Epithelial cell of prostate (primary cell): ENCODE measurements around the gene DNMT1.

Experiments used
- DNase-seq: peaks from one replicate; pipeline ENCODE4 v3.0.0-alpha.2; 2011; ENCODE audit warnings: low read depth, low spot score
- H3K27ac ChIP-seq: fragments of 450-650 bp; 2 replicates; pipeline ENCODE4 v1.5.1; 2017; ENCODE audit warnings: mild to moderate bottlenecking

DNMT1 gene

DNA sequence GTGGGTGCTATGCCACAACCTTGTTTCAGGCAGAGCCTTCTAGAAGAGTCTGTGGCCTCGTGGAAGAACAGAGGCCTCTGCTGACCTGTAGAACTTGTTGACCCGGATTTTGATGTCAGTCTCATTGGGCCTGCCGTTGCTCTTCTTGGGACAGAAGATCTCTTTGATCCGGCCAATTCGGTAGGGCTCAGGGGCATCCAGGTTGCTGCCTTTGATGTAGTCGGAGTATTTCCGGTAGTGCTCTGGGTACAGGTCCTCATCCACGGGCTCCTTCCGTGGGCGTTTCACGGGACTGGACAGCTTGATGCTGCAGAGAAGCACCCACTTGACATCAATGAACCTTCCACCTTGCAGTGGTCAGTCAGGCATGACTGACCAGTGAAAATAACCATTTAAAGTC lies 51.1 kb downstream of the DNMT1 start:
- no peak overlapping the region for H3K27ac ChIP-seq
- no peak for DNase-seq

DNA sequence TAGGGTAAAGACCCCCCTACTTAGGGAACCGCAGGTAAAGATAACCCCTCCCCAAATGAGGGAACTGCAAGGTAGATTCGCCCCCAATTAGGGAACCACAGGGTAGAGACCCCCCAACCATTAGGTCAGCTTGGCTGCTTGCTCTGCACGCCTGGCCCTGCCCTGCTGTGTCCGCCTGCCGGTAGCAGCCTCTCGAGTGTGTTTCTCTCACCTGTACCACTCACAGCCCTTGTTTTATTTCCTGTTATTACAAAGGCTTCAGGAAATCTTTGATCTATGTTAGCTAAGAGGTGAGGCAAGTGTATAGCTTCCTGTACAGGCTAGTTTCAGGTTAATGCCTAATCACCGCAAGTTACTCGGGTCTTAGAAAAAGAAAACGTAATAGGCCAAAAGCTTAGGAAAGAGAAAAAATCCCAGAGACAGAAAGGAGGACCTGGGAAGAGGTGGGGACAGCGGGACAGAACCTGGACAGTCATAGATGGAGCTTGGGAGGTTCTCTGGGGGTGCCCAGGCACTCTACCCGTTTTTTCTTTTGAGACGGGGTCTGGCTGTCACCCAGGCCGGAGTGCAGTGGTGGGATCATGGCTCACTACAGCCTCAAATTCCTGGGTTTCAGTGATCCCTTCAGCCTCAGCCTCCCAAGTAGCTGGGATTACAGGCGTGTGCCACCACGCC lies 51.9 kb downstream of the DNMT1 start:
- H3K27ac ChIP-seq: no peak overlapping the region
- DNase-seq: no peak

DNA sequence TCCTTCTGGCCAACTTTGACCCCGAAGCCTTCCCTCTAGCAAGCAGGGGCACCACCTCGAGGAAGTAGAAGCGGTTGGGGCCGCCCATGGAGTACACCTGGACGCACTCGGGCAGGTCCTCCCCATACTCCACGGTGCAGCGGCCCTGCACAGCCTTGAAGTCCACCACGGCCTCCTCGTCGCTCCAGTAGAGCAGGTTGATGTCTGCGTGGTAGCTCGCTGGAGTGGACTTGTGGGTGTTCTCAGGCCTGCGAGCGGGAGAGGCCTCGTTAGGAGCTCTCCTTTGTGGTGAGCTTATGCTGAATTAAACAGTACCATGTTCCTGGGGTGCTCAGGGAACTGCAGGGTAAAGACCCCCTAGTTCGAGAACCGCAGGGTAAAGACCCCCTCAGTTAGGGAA lies 52.8 kb downstream of the DNMT1 start:
- H3K27ac ChIP-seq: no peak overlapping the region
- DNase-seq: no peak

DNA sequence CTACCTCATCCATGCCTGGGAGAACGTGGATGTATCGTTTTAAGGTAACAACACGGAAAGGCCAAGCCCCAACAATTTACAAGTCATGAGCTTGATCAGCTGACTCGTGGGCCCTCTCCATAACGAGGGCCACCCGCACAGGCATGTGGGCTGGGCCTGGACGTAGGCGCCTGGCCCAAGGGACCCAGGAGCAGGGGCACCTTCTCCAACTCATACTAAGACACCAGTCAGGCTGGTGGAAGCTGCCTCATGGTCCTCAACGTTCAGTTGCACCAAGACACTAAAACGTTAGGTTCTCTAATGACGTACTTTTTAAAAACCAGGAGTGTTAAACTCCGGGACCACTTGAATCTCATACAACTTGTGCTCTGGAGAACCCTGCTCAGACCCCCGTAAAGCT lies 53.3 kb downstream of the DNMT1 start:
- DNase-seq: no peak
- no peak overlapping the region for H3K27ac ChIP-seq

DNA sequence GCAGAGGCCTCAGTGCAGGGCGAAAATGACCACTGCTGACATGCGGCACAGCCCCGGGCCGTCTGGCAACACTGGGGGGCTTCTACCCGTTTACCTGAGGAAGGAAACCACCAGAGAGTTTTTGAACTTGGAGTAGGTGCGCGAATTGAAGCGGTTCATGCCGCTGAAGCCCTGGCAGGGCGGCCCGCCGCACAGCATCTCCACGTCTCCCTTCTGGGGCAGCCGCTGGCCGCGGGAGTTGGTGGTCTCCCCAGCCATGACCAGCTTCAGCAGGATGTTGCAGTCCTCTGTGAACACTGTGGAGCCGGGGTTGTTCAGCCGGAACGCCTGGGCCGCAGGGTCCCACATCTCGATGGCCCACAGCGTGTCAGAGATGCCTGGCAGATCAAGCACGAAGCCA lies 54.8 kb downstream of the DNMT1 start:
- DNase-seq: no peak

DNA sequence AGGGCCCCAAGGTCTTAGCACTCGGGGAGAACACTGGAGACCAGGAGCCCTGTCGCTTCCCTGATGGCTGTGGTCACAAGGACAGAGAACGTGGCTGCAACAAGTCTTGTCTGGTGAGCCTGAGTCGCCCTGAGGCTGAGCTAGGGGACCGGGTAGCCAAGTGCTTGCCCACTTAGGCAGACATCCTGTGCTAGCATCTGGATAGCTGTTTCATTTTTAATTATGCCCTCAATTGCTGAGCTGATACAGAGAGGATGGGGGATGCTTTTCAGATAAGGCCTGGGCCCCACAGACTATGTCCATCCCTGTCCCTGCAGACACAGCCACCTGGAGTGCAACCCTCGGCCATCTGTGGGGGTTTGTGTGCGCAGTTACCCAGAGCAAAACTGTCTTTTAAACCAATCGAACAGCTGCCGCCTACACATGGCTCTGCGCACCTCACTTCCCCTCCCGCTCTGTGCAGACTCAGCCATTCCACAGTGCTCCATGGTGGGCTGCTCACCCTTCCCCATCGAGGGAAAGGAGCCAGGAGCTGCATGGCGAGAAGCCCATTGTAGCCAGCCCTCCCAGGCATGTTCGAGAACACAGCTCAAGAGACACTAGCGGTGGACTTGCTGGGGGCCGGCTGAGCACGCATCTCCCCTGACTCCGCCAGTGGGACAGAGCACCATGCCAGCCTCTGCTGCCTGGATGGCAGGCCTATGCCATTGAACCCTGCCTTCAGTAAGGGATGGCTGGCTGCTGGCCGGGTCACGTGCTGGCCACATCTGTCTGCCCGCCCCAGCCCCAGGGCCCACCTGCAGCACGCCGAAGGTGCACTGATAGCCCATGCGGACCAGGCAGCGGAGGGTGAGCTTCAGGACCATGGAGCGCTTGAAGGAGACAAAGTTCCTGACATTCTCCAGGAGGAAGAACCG lies 55.6 kb downstream of the DNMT1 start:
- DNase-seq: no peak
- no peak overlapping the region for H3K27ac ChIP-seq

More for the DNA sequence above, 54.8 kb downstream of the DNMT1 start:
- H3K27ac ChIP-seq: no peak overlapping the region

DNA sequence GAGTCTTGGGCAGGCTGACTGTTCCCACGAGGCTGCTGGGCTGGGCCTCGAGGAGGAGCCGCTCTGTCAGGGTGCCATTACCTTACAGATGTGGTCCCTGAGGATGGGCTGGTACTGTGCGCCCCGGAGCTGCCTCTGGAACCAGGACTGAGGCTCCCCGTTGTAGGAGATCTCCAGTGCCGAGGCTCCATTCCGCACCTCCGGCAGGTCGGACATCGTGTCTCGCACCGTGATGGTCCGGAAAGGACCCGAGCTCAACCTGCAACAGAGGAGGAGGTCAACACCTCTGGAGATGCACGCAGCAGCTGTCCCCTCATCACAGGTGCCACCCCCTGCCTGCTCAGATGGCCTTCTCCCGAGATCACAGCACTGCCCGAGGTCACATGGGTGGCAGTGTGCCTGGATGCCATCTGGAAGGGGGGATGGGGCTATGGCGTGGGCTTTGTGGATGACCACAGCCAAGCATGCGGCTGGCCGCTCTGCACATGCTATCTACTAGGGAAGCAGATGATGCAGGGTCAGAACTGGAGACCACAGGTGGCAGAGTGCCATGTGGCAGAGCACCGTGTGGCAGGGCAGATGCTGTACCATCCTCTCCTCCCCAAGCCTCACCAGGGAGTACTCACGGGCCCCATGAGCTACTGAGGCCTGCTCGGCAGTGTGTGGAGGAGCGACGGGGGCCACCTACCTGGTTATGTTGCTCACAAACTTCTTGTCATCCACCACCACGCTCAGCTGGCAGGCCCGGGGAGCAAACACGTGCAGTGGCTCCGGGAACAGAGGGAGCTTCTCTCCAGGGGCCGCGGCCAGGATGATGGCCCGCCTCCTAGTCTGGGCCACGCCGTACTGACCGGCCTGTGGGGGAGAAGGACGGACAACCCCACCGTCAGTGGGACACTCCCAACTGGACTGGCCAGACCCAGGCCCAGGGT lies 56.7 kb downstream of the DNMT1 start:
- DNase-seq: no peak
- no peak overlapping the region for H3K27ac ChIP-seq

DNA sequence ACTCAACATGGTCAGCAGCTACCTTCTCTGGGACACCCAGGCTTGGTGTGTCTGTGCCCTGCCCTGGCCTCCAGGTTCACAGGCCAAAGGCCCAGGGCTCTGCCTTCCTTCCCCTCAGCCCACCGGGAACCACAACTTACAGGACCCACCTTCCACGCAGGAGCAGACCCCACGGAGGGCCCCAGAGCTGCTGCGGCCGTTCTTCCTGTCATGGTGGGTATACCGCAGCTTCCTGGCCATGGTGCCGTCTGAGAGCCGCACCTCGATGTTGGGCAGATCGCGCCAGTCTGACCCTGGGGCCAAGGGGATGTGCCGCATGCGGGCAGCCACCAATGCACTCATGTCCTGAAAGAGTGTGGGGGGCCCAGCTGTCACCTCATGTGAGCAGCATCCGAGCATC lies 57.8 kb downstream of the DNMT1 start:
- no peak for DNase-seq
- no peak overlapping the region for H3K27ac ChIP-seq

DNA sequence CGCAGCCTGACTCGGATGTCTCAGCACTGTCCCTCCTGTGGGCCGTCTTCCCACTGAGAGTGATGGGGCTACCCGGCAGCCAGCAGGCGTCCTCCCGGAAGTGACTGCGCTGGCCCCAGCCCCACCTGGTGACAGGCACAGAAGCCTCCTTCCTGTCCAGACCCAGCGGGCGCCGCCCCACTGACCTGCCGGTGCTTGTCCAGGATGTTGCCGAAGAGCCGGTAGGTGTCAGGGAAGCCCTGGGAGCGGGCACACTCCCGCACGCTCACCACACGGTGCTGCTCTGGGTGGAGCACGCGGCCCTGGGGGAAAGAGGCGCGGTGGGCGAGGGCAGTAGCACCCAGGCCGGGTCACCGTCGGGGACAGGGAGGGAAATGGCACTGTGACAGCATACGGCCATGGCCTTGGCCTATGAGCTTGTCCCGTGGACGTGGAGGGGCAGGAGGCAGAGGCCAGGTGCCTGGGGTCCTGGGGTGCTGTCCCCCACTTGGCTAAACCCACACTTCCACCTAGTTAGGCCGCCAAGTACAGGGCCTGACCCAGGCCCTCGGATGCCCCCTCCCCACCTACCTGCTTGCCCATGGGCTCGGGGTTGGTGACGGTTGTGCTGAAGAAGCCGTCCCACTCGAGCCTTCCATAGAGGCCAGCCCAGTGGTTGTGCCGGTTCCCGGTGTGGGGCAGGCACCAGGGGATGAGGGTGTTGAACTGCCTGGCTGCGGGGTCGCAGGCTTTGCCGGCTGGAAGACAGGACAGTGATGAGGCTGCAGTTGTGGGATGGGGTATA lies 59.0 kb downstream of the DNMT1 start:
- H3K27ac ChIP-seq: peak overlapping the region; percentile 57

DNA sequence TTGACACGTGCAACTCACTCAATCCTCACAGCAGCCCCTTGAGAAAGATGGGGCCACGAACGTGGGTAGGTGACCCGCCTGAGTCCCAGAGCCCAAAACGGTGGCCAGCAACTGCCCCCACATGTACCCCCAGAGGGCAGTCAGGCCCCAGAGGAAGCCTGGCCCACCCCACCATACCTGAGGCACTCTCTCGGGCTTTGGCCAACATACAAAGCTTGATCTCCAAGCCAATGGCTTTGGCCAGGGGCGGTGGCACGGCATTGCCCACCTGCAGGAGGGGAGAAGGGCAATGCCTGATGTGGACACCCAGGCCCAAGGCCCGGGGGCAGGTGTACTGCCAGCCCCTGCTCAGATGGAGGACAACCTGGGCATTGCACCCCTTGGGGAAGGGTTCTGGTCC lies 60.7 kb downstream of the DNMT1 start:
- H3K27ac ChIP-seq: no peak overlapping the region

More for the DNA sequence above, 59.0 kb downstream of the DNMT1 start:
- DNase-seq: no peak

DNA sequence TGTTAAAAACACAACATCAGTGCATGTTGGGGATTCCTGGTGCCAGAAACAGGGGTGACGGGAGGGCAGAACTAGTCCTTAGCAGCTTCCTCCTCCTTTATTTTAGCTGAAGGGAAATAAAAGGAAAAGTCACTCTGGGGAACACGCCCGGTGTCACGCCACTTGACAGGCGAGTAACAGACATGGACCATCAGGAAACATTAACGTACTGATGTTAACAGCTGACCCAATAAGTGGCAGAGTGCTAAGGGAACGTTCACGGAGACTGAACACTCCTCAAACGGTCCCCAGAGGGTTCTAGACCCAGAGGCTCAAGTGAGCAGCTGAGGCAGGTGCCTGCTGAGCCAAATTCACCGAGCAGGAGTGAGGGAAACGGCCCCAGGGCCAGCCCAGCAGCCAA lies 61.2 kb downstream of the DNMT1 start:
- DNase-seq: no peak
- no peak overlapping the region for H3K27ac ChIP-seq

More for the DNA sequence above, 60.7 kb downstream of the DNMT1 start:
- no peak for DNase-seq

DNA sequence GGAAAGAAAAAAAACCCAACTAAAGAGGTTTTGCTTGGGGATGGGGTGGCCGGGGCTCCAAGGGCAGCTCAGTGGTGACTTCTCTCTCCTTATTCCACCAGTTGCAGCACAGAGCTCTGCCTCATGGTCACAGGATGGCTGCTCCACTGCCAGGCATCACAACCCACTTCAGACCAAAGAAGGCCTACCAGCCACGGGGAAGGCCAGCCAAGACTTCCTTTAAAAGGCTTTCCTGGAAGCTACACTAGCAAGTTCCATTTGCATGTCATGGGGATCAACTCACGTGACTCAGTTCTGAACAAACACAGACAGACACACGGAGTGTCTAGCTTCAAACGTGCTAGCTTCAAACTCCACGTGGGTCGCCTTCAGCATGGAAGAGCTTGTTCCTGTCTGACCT lies 61.8 kb downstream of the DNMT1 start:
- DNase-seq: no peak

DNA sequence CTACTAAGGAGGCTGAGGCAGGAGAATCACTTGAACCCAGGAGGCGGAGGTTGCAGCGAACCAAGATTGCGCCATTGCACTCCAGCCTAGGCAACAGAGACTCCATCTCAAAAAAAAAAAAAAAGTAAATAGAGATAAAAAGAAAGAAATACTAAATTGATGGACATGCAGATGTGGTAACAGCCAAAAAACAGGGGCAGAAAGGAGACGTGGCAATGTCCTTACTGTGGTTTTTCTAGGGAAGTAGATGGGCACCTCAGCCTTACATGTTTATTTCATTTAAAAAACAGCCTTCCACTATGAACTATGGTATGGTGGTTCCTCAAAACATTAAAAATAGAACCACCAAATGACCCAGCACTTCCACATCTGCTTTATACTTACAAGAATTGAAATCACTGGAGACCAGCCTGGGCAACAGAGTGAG lies 68.5 kb downstream of the DNMT1 start:
- no peak overlapping the region for H3K27ac ChIP-seq
- no peak for DNase-seq

More for the DNA sequence above, 61.8 kb downstream of the DNMT1 start:
- H3K27ac ChIP-seq: no peak overlapping the region

DNA sequence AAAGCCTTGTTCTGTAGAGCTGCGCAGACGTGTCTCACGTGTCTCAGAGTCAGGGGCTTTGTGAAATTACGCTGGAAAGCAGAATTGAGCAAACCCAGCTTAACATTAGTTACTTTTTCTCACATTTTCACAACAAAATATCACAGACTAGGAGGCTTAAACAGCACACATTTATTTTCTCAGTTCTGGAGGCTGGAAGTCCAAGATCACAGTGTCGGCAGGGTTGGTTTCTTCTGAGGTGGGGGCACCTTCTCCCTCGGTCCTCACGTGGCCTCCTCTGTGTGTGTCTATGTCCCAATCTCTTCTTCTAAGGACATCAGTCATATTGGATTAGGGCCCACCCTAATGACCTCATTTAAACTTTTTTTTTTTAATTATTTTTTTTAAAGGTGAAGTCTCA lies 70.3 kb downstream of the DNMT1 start:
- no peak overlapping the region for H3K27ac ChIP-seq

DNA sequence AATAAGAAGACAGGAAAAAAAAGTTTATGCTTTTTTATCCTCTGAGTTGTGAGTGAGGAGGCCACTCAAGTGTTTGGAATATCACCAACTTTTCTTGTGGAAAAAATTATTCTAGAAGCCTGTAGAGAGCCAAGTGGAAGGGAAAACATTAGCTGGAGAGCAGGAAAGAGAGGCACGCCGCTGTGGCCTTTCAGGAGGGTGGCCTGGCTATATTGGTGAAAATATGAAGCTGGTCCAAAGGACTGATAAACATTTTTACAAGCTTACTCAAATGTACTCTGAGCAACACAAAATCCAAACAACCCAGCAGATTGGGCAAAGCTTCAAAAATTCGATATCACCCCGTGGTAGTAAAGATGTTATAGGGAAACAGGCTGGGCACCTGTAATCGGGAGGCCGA lies 72.7 kb downstream of the DNMT1 start:
- no peak overlapping the region for H3K27ac ChIP-seq
- DNase-seq: no peak

More for the DNA sequence above, 70.3 kb downstream of the DNMT1 start:
- no peak for DNase-seq

DNA sequence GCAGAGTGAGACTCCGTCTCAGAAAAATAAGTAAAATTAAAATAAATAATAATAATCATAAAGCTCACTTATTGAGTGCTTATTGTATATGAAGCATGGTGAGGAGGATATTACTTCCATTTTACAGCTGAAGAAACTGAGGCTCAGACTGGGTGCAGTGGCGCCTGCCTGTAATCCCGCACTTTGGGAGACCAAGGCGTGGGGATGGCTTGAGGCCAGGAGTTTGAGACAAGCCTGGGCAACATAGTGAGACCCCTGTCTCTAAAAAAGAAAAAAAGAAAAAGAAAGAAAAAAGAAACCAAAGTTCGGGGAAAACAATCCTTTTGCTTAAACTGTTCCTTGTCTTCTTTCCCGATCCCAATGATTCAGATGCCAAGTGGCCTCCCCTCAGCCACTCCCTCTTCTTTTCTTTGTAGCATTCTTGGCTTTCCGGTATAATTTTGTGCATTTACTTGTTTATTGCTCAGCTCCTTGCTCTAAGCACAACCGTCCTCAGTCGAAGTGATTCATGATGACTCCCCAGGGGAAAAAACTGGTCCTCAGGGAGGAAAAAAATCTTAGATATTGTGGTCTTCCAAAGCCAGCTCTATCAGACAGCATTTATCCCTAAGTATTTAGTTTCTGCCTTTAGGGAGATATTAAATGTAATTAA lies 74.1 kb downstream of the DNMT1 start:
- peak overlapping the region; percentile 80 for H3K27ac ChIP-seq

DNA sequence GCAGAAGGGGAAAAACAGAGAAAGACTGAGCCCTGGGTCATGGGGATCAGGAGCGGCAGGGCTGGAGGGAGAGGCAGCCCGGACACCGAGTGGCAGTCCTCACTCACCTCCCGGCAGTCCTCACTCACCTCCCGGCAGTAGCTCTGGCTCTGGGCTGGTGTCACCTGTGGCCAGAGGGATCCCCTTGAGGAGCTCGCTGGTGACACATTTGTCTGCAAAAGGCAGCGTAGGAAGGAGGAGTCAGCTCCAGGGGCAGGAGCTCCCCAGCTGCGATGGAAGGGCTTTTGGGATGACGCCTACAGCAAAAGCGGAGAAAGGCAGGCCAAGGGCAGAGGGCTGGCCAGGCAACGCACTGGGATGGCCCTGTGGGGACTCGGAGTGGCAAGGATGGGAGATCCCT lies 75.8 kb downstream of the DNMT1 start:
- H3K27ac ChIP-seq: peak overlapping the region; percentile 80
- DNase-seq: no peak

More for the DNA sequence above, 74.1 kb downstream of the DNMT1 start:
- peak; percentile 48 for DNase-seq

DNA sequence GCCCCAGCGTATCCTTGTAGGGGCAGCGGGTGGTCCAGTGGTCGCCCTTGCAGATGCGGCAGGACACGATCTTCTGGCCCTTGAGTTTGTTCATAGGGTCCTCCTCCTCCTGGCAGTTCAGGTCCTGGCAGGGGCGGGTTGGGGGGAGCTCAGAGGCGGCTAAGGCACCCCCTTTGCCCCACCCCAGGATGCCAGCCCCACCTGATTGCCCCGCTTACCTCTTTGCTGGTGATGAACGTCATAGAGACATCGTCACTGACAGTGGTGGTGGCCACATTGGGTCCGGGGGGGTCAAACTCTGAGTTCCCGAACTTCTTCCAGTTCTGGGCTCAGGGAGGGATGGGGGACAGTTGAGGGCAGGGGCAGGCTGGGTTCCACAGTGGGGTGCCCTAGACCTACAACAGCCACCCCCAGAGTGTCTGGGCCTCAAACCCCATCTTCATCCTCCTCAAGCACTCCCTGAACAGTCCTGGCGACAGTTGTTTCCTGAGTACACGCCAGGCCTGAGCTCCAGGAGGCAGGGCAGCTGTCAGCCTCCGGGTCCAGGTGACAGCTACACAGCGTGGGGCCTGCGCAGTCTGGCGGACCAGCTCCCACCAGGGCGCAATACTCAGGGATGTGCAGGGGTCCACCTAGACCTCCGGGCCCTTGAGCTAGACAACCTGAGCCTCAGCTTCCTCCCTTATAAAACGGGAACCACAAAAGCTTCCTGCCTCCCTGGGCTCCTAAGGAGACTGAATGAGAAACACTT lies 77.7 kb downstream of the DNMT1 start:
- no peak overlapping the region for H3K27ac ChIP-seq
- no peak for DNase-seq
